Measurements from ENCODE around the gene ZDHHC14. TPM values are rescaled to one million over a fixed set of nuclear protein-coding genes. Genes with fewer than 3 reads are reported as not detected.
"Not testable (repeated sequence)": the region's sequence is repeated elsewhere in the genome, so short reads cannot be mapped to it uniquely, and the experiment has no call there.

Gene ZDHHC14
- total RNA-seq, 2 experiments from 2014 or later, result 2.4 to 2.5 TPM

GRCh38 chr6:157571269-157571668 is 190.3 kb downstream of the ZDHHC14 start:
- DNase-seq (no peak), ATAC-seq (no peak)
- no peak overlapping the region for H3K4me3 Mint-ChIP-seq
- no peaks in the 10 kb centered on the region for H3K9me3 Mint-ChIP-seq (ENCODE audit: low read depth)
- CTCF ChIA-PET, result interaction anchor here (1.2 to 2.3 kb wide), 2 partner anchors 9 to 12 kb away, joined by 3 to 6 read pairs; no protein-coding TSS in a partner anchor
- peaks cover 19% of the 10 kb centered on the region for H3K4me1 Mint-ChIP-seq
- POLR2A ChIA-PET, result no interaction called here
- H3K27me3 Mint-ChIP-seq, result no peaks in the 10 kb centered on the region
- no peaks in the 10 kb centered on the region for H3K36me3 Mint-ChIP-seq (ENCODE audit: low read depth)
- intact Hi-C loops (cut with DNase I, micrococcal nuclease), result no loop called here
- H3K27ac Mint-ChIP-seq, result no peak overlapping the region

GRCh38 chr6:157571950-157572349 is 191.0 kb downstream of the ZDHHC14 start:
- ChIA-PET POLR2A (no interaction called here), CTCF (interaction anchor here (1.2 kb wide), 1 partner anchor 13 kb away, joined by 3 read pairs; no protein-coding TSS in a partner anchor)
- Mint-ChIP-seq H3K36me3 (ENCODE audit: low read depth) (no peaks in the 10 kb centered on the region), H3K9me3 (ENCODE audit: low read depth) (no peaks in the 10 kb centered on the region), H3K4me1 (peaks cover 19% of the 10 kb centered on the region), H3K27me3 (no peaks in the 10 kb centered on the region), H3K27ac (no peak overlapping the region), H3K4me3 (no peak overlapping the region)
- intact Hi-C loops (cut with DNase I, micrococcal nuclease), result no loop called here
- ATAC-seq (no peak), DNase-seq (no peak)

- Mint-ChIP-seq H3K4me1 (peaks cover 14% of the 10 kb centered on the region), H3K27me3 (no peaks in the 10 kb centered on the region), H3K36me3 (ENCODE audit: low read depth) (no peaks in the 10 kb centered on the region), H3K4me3 (no peak overlapping the region), H3K9me3 (ENCODE audit: low read depth) (peaks cover 6% of the 10 kb centered on the region), H3K27ac (no peak overlapping the region)
- CTCF ChIA-PET, result interaction anchor here (0.5 kb wide), 1 partner anchor 299 kb away, joined by 3 read pairs; no protein-coding TSS in a partner anchor
- POLR2A ChIA-PET, result no interaction called here
- ATAC-seq, result no peak
- intact Hi-C loops (cut with DNase I, micrococcal nuclease), result no loop called here
- DNase-seq, result no peak
Measured at GRCh38 chr6:157574851-157575424, 193.9 kb downstream of the ZDHHC14 start.

GRCh38 chr6:157575436-157576145 is 194.6 kb downstream of the ZDHHC14 start:
- ATAC-seq, result no peak
- no peak overlapping the region for H3K4me3 Mint-ChIP-seq
- no peaks in the 10 kb centered on the region for H3K36me3 Mint-ChIP-seq (ENCODE audit: low read depth)
- peaks cover 6% of the 10 kb centered on the region for H3K9me3 Mint-ChIP-seq (ENCODE audit: low read depth)
- no peak overlapping the region for H3K27ac Mint-ChIP-seq
- intact Hi-C loops (cut with DNase I, micrococcal nuclease), result no loop called here
- no peak for DNase-seq
- H3K4me1 Mint-ChIP-seq, result peaks cover 9% of the 10 kb centered on the region
- ChIA-PET CTCF (interaction anchor here (0.5 to 0.6 kb wide), 2 partner anchors 25 to 298 kb away, joined by 3 read pairs; no protein-coding TSS in a partner anchor), POLR2A (no interaction called here)
- H3K27me3 Mint-ChIP-seq, result no peaks in the 10 kb centered on the region

GRCh38 chr6:157576991-157577390 is 196.0 kb downstream of the ZDHHC14 start:
- ATAC-seq; POLR2A ChIA-PET; intact Hi-C loops (cut with DNase I, micrococcal nuclease); H3K36me3 Mint-ChIP-seq (ENCODE audit: low read depth); DNase-seq; CTCF ChIA-PET; H3K4me1 Mint-ChIP-seq; H3K27ac Mint-ChIP-seq; H3K9me3 Mint-ChIP-seq (ENCODE audit: low read depth); H3K27me3 Mint-ChIP-seq; H3K4me3 Mint-ChIP-seq: not testable (repeated sequence)

GRCh38 chr6:157578527-157578926 is 197.5 kb downstream of the ZDHHC14 start:
- H3K4me3 Mint-ChIP-seq; intact Hi-C loops (cut with DNase I, micrococcal nuclease); CTCF ChIA-PET; H3K36me3 Mint-ChIP-seq (ENCODE audit: low read depth); ATAC-seq; H3K27ac Mint-ChIP-seq; H3K27me3 Mint-ChIP-seq; DNase-seq; H3K4me1 Mint-ChIP-seq; POLR2A ChIA-PET: not testable (repeated sequence)
- peaks cover 14% of the 10 kb centered on the region for H3K9me3 Mint-ChIP-seq (ENCODE audit: low read depth)

GRCh38 chr6:157579467-157580031 is 198.6 kb downstream of the ZDHHC14 start:
- peaks cover 14% of the 10 kb centered on the region for H3K9me3 Mint-ChIP-seq (ENCODE audit: low read depth)

GRCh38 chr6:157584036-157584435 is 203.0 kb downstream of the ZDHHC14 start:
- peaks cover 7% of the 10 kb centered on the region for H3K9me3 Mint-ChIP-seq (ENCODE audit: low read depth)
- no peaks in the 10 kb centered on the region for H3K27me3 Mint-ChIP-seq
- ChIA-PET CTCF (interaction anchor here (0.5 kb wide), 1 partner anchor 10 kb away, joined by 3 read pairs; no protein-coding TSS in a partner anchor), POLR2A (no interaction called here)
- no peaks in the 10 kb centered on the region for H3K36me3 Mint-ChIP-seq (ENCODE audit: low read depth)
- ATAC-seq, result no peak
- intact Hi-C loops (cut with DNase I, micrococcal nuclease), result no loop called here
- no peak for DNase-seq
- H3K4me3 Mint-ChIP-seq, result no peak overlapping the region
- H3K27ac Mint-ChIP-seq, result no peak overlapping the region
- no peaks in the 10 kb centered on the region for H3K4me1 Mint-ChIP-seq

More at GRCh38 chr6:157579467-157580031, 198.6 kb downstream of the ZDHHC14 start:
- H3K4me1 Mint-ChIP-seq, result peaks cover 5% of the 10 kb centered on the region
- no peaks in the 10 kb centered on the region for H3K27me3 Mint-ChIP-seq
- H3K27ac Mint-ChIP-seq, result no peak overlapping the region
- POLR2A ChIA-PET, result no interaction called here
- no peak for ATAC-seq
- no peaks in the 10 kb centered on the region for H3K36me3 Mint-ChIP-seq (ENCODE audit: low read depth)
- H3K4me3 Mint-ChIP-seq, result no peak overlapping the region
- intact Hi-C loops (cut with DNase I, micrococcal nuclease), result no loop called here
- CTCF ChIA-PET, result interaction anchor here (1.1 to 1.6 kb wide), 2 partner anchors 9 to 46 kb away, joined by 3 to 6 read pairs; no protein-coding TSS in a partner anchor
- DNase-seq, result no peak

- no peak overlapping the region for H3K27ac Mint-ChIP-seq
- ChIA-PET CTCF (interaction anchor here (0.6 kb wide), 1 partner anchor 366 kb away, joined by 4 read pairs; no protein-coding TSS in a partner anchor), POLR2A (no interaction called here)
- no peak for DNase-seq
- no peaks in the 10 kb centered on the region for H3K4me1 Mint-ChIP-seq
- intact Hi-C loops (cut with DNase I, micrococcal nuclease), result no loop called here
- H3K36me3 Mint-ChIP-seq (ENCODE audit: low read depth), result peaks cover 6% of the 10 kb centered on the region
- H3K4me3 Mint-ChIP-seq, result no peak overlapping the region
- no peak for ATAC-seq
- H3K27me3 Mint-ChIP-seq, result no peaks in the 10 kb centered on the region
- H3K9me3 Mint-ChIP-seq (ENCODE audit: low read depth), result peaks cover 14% of the 10 kb centered on the region
Measured at GRCh38 chr6:157585274-157586087, 204.5 kb downstream of the ZDHHC14 start.

- ChIA-PET CTCF (interaction anchor here (0.5 kb wide), 1 partner anchor 27 kb away, joined by 6 read pairs; no protein-coding TSS in a partner anchor), POLR2A (no interaction called here)
Measured at GRCh38 chr6:157586088-157586414, 205.1 kb downstream of the ZDHHC14 start.

GRCh38 chr6:157586476-157587126 is 205.6 kb downstream of the ZDHHC14 start:
- intact Hi-C loops (cut with DNase I, micrococcal nuclease), result no loop called here
- Mint-ChIP-seq H3K27me3 (no peaks in the 10 kb centered on the region), H3K4me1 (no peaks in the 10 kb centered on the region), H3K36me3 (ENCODE audit: low read depth) (peaks cover 8% of the 10 kb centered on the region), H3K27ac (no peak overlapping the region), H3K9me3 (ENCODE audit: low read depth) (peaks cover 16% of the 10 kb centered on the region), H3K4me3 (no peak overlapping the region)
- POLR2A ChIA-PET, result no interaction called here
- ATAC-seq, result no peak
- no peak for DNase-seq
- CTCF ChIA-PET, result interaction anchor here (0.5 to 1.2 kb wide), 2 partner anchors 26 to 80 kb away, joined by 3 to 6 read pairs; no protein-coding TSS in a partner anchor

More at GRCh38 chr6:157586088-157586414, 205.1 kb downstream of the ZDHHC14 start:
- intact Hi-C loops (cut with DNase I, micrococcal nuclease), result no loop called here
- H3K36me3 Mint-ChIP-seq (ENCODE audit: low read depth), result peaks cover 6% of the 10 kb centered on the region
- DNase-seq (no peak), ATAC-seq (no peak)
- no peak overlapping the region for H3K4me3 Mint-ChIP-seq
- no peaks in the 10 kb centered on the region for H3K27me3 Mint-ChIP-seq
- H3K4me1 Mint-ChIP-seq, result no peaks in the 10 kb centered on the region
- H3K9me3 Mint-ChIP-seq (ENCODE audit: low read depth), result peaks cover 14% of the 10 kb centered on the region
- no peak overlapping the region for H3K27ac Mint-ChIP-seq

Measured in activated CD4-positive, alpha-beta T cell treated with anti-CD3 and anti-CD28 coated beads for 36 hours (primary cell).